ENCODE measurements around the gene OR6P1. TPM values are rescaled to one million over a fixed set of nuclear protein-coding genes. Genes with fewer than 3 reads are reported as not detected.

OR6P1 gene
- total RNA-seq, 1 experiment from 2014 or later = not detected

DNA sequence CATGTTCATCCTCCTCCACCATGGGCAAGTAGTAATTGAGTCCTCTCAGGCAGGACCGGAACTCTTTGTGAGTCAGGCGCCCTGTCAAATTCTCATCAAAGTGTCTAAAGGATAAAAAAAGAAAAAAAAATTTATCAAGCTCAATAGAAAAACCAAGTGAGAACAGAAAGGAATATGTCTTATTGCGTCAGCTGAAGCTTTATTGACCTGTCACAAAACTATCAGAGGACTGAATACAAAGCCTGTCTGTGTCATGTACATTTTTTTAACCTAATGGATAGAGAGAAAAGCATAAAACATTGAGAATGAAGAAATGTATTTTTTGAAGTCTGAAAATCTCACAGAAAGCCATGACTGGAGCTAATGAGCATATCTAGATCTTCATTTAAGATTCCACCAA lies 43.4 kb upstream of the OR6P1 start (continued):
- no peak for TF ChIP-seq ZNF416 (CRISPR knock-in tag; IDR thresholded peaks at IDR 0.05)
- no peak for TF ChIP-seq CREB1 (CRISPR knock-in tag; IDR thresholded peaks at IDR 0.05)
- no peak for TF ChIP-seq ZNF121 (CRISPR knock-in tag; IDR thresholded peaks at IDR 0.05)
- TF ChIP-seq HMGA2 (CRISPR knock-in tag; IDR thresholded peaks at IDR 0.05) = no peak
- TF ChIP-seq OVOL2 (CRISPR knock-in tag; IDR thresholded peaks at IDR 0.05; ENCODE audit: borderline replicate concordance) = no peak
- TF ChIP-seq ATF1 (CRISPR knock-in tag; IDR thresholded peaks at IDR 0.05) = no peak
- TF ChIP-seq E2F4 (CRISPR knock-in tag; IDR thresholded peaks at IDR 0.05; ENCODE audit: borderline replicate concordance, low read depth) = no peak
- TF ChIP-seq ZBTB21 (CRISPR knock-in tag; IDR thresholded peaks at IDR 0.05; ENCODE audit: borderline replicate concordance) = no peak
- TF ChIP-seq, protein P1, sequence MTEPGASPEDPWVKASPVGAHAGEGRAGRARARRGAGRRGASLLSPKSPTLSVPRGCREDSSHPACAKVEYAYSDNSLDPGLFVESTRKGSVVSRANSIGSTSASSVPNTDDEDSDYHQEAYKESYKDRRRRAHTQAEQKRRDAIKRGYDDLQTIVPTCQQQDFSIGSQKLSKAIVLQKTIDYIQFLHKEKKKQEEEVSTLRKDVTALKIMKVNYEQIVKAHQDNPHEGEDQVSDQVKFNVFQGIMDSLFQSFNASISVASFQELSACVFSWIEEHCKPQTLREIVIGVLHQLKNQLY (CRISPR knock-in tag; IDR thresholded peaks at IDR 0.05) = no peak
- no peak for TF ChIP-seq ZNF396 (CRISPR knock-in tag; IDR thresholded peaks at IDR 0.05; ENCODE audit: borderline replicate concordance)
- no peak for TF ChIP-seq ZNF281 (CRISPR knock-in tag; IDR thresholded peaks at IDR 0.05)
- no peak for TF ChIP-seq GRHL2 (CRISPR knock-in tag; IDR thresholded peaks at IDR 0.05; ENCODE audit: insufficient replicate concordance, severe bottlenecking)

GRCh38 chr1:158611916-158612315 lies 41.5 kb upstream of the OR6P1 start:
- POLR2A ChIA-PET = no interaction called here
- Mint-ChIP-seq H3K9me3 (no peaks in the 10 kb centered on the region), H3K4me1 (peaks cover 1% of the 10 kb centered on the region; the same call in 1 of the 2 replicates), H3K4me3 (no peak overlapping the region), H3K27me3 (ENCODE audit: low read depth) (no peaks in the 10 kb centered on the region), H3K36me3 (no peaks in the 10 kb centered on the region), H3K27ac (no peak overlapping the region)
- TF ChIP-seq GABPB1 (CRISPR knock-in tag; IDR thresholded peaks at IDR 0.05) = no peak
- no peak for TF ChIP-seq IRF1 (CRISPR knock-in tag; IDR thresholded peaks at IDR 0.05)
- no peak for TF ChIP-seq MYBL2 (CRISPR knock-in tag; IDR thresholded peaks at IDR 0.05)
- TF ChIP-seq, protein P2, sequence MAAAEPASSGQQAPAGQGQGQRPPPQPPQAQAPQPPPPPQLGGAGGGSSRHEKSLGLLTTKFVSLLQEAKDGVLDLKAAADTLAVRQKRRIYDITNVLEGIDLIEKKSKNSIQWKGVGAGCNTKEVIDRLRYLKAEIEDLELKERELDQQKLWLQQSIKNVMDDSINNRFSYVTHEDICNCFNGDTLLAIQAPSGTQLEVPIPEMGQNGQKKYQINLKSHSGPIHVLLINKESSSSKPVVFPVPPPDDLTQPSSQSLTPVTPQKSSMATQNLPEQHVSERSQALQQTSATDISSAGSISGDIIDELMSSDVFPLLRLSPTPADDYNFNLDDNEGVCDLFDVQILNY (CRISPR knock-in tag; IDR thresholded peaks at IDR 0.05) = no peak
- TF ChIP-seq ZNF396 (CRISPR knock-in tag; IDR thresholded peaks at IDR 0.05; ENCODE audit: borderline replicate concordance) = no peak
- TF ChIP-seq TCF7 (CRISPR knock-in tag; IDR thresholded peaks at IDR 0.05; ENCODE audit: low read depth) = no peak
- TF ChIP-seq RELA (CRISPR knock-in tag; IDR thresholded peaks at IDR 0.05; ENCODE audit: borderline replicate concordance) = no peak
- TF ChIP-seq NR1H2 (CRISPR knock-in tag; IDR thresholded peaks at IDR 0.05) = no peak
- no peak for TF ChIP-seq OVOL2 (CRISPR knock-in tag; IDR thresholded peaks at IDR 0.05; ENCODE audit: borderline replicate concordance)
- ATAC-seq (no peak), DNase-seq (ENCODE audit: low spot score) (no peak)
- CTCF ChIA-PET = no interaction called here

- Mint-ChIP-seq H3K9me3 (no peaks in the 10 kb centered on the region), H3K36me3 (no peaks in the 10 kb centered on the region), H3K4me1 (peaks cover 3% of the 10 kb centered on the region; the same call in 1 of the 2 replicates), H3K27ac (no peak overlapping the region), H3K4me3 (no peak overlapping the region), H3K27me3 (ENCODE audit: low read depth) (no peaks in the 10 kb centered on the region)
- POLR2A ChIA-PET = no interaction called here
- ATAC-seq = peak; percentile 96
- DNase-seq (ENCODE audit: low spot score) = peak; percentile 18
- CTCF ChIA-PET = no interaction called here
- TF ChIP-seq ZNF138 (CRISPR knock-in tag; conservative IDR thresholded peaks at IDR 0.05) (no peak), ATF6 (CRISPR knock-in tag; IDR thresholded peaks at IDR 0.05) (no peak), ATF1 (CRISPR knock-in tag; IDR thresholded peaks at IDR 0.05) (no peak), RELA (CRISPR knock-in tag; IDR thresholded peaks at IDR 0.05; ENCODE audit: borderline replicate concordance) (no peak)
- TF ChIP-seq, protein P3, sequence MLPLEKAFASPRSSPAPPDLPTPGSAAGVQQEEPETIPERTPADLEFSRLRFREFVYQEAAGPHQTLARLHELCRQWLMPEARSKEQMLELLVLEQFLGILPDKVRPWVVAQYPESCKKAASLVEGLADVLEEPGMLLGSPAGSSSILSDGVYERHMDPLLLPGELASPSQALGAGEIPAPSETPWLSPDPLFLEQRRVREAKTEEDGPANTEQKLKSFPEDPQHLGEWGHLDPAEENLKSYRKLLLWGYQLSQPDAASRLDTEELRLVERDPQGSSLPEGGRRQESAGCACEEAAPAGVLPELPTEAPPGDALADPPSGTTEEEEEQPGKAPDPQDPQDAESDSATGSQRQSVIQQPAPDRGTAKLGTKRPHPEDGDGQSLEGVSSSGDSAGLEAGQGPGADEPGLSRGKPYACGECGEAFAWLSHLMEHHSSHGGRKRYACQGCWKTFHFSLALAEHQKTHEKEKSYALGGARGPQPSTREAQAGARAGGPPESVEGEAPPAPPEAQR (CRISPR knock-in tag; IDR thresholded peaks at IDR 0.05) = no peak
- TF ChIP-seq, protein P4, sequence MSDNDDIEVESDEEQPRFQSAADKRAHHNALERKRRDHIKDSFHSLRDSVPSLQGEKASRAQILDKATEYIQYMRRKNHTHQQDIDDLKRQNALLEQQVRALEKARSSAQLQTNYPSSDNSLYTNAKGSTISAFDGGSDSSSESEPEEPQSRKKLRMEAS (CRISPR knock-in tag; IDR thresholded peaks at IDR 0.05) = no peak
- TF ChIP-seq, protein P2 (CRISPR knock-in tag; IDR thresholded peaks at IDR 0.05) = no peak
These were observed 36.9 kb upstream of the OR6P1 start for GRCh38 chr1:158607296-158607695.

Data from WTC11 (cell line).